ENCODE results near the gene CNOT6.

DNA sequence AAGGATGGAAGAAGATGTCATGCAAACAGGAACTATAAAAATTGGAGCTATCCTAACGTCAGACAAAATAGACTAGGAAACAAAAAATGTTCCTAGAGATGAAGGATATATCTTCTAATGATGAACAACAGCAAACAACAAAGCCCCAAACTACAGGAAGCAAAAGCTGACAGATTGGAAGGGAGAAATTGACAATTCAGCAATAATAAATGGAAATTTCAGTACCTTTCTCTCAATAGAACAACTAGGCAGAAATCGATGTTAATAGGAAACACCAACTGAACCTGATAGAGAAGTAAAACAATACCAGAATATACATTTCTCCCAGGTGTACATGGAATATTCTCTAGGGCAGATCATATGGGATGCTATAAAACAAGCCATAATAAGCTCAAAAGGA, 89.6 kb downstream of the CNOT6 start:
- TF ChIP-seq, protein P1, sequence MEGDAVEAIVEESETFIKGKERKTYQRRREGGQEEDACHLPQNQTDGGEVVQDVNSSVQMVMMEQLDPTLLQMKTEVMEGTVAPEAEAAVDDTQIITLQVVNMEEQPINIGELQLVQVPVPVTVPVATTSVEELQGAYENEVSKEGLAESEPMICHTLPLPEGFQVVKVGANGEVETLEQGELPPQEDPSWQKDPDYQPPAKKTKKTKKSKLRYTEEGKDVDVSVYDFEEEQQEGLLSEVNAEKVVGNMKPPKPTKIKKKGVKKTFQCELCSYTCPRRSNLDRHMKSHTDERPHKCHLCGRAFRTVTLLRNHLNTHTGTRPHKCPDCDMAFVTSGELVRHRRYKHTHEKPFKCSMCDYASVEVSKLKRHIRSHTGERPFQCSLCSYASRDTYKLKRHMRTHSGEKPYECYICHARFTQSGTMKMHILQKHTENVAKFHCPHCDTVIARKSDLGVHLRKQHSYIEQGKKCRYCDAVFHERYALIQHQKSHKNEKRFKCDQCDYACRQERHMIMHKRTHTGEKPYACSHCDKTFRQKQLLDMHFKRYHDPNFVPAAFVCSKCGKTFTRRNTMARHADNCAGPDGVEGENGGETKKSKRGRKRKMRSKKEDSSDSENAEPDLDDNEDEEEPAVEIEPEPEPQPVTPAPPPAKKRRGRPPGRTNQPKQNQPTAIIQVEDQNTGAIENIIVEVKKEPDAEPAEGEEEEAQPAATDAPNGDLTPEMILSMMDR (IDR thresholded peaks at IDR 0.05; ENCODE audit: low read depth, low read length, missing input control), result no peak
- TF ChIP-seq TAF1 (conservative IDR thresholded peaks at IDR 0.05), result no peak
- no peak for TF ChIP-seq HNF4A (conservative IDR thresholded peaks at IDR 0.05)
- TF ChIP-seq, protein P2, sequence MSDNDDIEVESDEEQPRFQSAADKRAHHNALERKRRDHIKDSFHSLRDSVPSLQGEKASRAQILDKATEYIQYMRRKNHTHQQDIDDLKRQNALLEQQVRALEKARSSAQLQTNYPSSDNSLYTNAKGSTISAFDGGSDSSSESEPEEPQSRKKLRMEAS (IDR thresholded peaks at IDR 0.05), result no peak
- no peak for TF ChIP-seq EGR1 (IDR thresholded peaks at IDR 0.05; ENCODE audit: low read depth in 2 of 2)
- no peak for TF ChIP-seq RXRA (IDR thresholded peaks at IDR 0.05)
- no peak for TF ChIP-seq RAD21 (IDR thresholded peaks at IDR 0.05)
- TF ChIP-seq, protein P3, sequence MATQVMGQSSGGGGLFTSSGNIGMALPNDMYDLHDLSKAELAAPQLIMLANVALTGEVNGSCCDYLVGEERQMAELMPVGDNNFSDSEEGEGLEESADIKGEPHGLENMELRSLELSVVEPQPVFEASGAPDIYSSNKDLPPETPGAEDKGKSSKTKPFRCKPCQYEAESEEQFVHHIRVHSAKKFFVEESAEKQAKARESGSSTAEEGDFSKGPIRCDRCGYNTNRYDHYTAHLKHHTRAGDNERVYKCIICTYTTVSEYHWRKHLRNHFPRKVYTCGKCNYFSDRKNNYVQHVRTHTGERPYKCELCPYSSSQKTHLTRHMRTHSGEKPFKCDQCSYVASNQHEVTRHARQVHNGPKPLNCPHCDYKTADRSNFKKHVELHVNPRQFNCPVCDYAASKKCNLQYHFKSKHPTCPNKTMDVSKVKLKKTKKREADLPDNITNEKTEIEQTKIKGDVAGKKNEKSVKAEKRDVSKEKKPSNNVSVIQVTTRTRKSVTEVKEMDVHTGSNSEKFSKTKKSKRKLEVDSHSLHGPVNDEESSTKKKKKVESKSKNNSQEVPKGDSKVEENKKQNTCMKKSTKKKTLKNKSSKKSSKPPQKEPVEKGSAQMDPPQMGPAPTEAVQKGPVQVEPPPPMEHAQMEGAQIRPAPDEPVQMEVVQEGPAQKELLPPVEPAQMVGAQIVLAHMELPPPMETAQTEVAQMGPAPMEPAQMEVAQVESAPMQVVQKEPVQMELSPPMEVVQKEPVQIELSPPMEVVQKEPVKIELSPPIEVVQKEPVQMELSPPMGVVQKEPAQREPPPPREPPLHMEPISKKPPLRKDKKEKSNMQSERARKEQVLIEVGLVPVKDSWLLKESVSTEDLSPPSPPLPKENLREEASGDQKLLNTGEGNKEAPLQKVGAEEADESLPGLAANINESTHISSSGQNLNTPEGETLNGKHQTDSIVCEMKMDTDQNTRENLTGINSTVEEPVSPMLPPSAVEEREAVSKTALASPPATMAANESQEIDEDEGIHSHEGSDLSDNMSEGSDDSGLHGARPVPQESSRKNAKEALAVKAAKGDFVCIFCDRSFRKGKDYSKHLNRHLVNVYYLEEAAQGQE (IDR thresholded peaks at IDR 0.05), result no peak
- no peak for TF ChIP-seq SP1 (IDR thresholded peaks at IDR 0.05)
